HEK293 (cell line): ENCODE results near the gene ATP2A3.

Experiments
- CTCF ChIP-seq: fragments of 450-650 bp; formaldehyde crosslinking; IDR thresholded peaks from 2 replicates; pipeline ENCODE4 v1.5.1; 2016; ENCODE audit warnings: missing biosample characterization, missing genetic modification characterization
- GFI1B ChIP-seq: fragments of 450-650 bp; formaldehyde crosslinking; IDR thresholded peaks from 2 replicates; pipeline ENCODE4 v1.5.1; 2016; ENCODE audit warnings: missing biosample characterization, missing genetic modification characterization
- GLI4 ChIP-seq: fragments of 450-650 bp; formaldehyde crosslinking; IDR thresholded peaks from 2 replicates; pipeline ENCODE4 v1.5.1; 2016; ENCODE audit warnings: missing biosample characterization, missing genetic modification characterization
- PBX3 ChIP-seq: sonication (generic); formaldehyde crosslinking; IDR thresholded peaks from 2 replicates; pipeline ENCODE4 v1.8.1; 2022; ENCODE audit warnings: mild to moderate bottlenecking, moderate library complexity, missing genetic modification reagents
- RBAK ChIP-seq: fragments of 450-650 bp; formaldehyde crosslinking; IDR thresholded peaks from 2 replicates; pipeline ENCODE4 v1.5.1; 2016; ENCODE audit warnings: missing biosample characterization, missing genetic modification characterization
- ZBTB10 ChIP-seq: fragments of 450-650 bp; formaldehyde crosslinking; IDR thresholded peaks from 2 replicates; pipeline ENCODE4 v1.5.1; 2016; ENCODE audit warnings: missing biosample characterization, missing genetic modification characterization
- ZEB2 ChIP-seq: fragments of 450-650 bp; formaldehyde crosslinking; IDR thresholded peaks from 2 replicates; pipeline ENCODE4 v1.5.1; 2016; ENCODE audit warnings: missing biosample characterization, missing genetic modification characterization
- ZNF488 ChIP-seq: fragments of 450-650 bp; formaldehyde crosslinking; IDR thresholded peaks from 2 replicates; pipeline ENCODE4 v1.5.1; 2016; ENCODE audit warnings: missing biosample characterization, missing genetic modification characterization
- ZNF776 ChIP-seq: fragments of 450-650 bp; formaldehyde crosslinking; IDR thresholded peaks from 2 replicates; pipeline ENCODE4 v1.5.0; 2017; ENCODE audit warnings: missing biosample characterization, missing genetic modification characterization, borderline replicate concordance
- ZSCAN18 ChIP-seq: fragments of 450-650 bp; formaldehyde crosslinking; IDR thresholded peaks from 2 replicates; pipeline ENCODE4 v1.5.1; 2016; ENCODE audit warnings: missing biosample characterization, missing genetic modification characterization

GRCh38 chr17:3981455-3981854, 17.2 kb upstream of the ATP2A3 start:
- no peak for TF ChIP-seq RBAK (tag by site-specific recombination)
- TF ChIP-seq GFI1B, result no peak
- TF ChIP-seq ZBTB10 (tag by site-specific recombination), result no peak
- TF ChIP-seq CTCF, result no peak
- TF ChIP-seq ZNF488 (tag by site-specific recombination), result no peak
- TF ChIP-seq ZEB2, result no peak
- no peak for TF ChIP-seq ZNF776 (tag by site-specific recombination)
- TF ChIP-seq GLI4 (tag by site-specific recombination), result no peak
- no peak for TF ChIP-seq PBX3
- TF ChIP-seq ZSCAN18 (tag by site-specific recombination), result no peak
